ENCODE results near the gene ATXN1.

ATXN1 gene

DNA sequence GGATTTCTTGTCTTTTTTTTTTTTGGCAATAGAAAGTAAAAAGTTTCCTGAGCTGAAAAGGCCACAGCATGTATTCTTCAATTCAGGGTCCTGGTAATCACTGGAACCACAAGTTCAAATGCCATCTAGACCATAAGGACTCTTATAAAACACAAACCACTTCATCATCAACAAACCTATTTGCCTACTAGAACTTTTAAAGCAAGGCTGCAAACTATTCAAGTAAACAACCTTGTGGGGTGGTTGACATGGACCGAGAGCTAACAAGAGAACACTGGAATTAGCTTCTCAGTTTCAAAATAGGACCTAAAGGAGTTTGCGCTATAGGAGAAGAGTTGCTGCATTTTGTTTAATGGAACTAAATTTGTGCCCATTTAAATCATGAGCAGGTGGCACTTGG lies 215.9 kb downstream of the ATXN1 start:
- Histone ChIP-seq H3K4me2 (ENCODE audit: low read length) (no peak overlapping the region), H3F3A (ENCODE audit: control insufficient read depth, insufficient read depth) (no peaks in the 10 kb centered on the region), H3K27ac (ENCODE audit: low read depth, low read length) (no peak overlapping the region), H3K27me3 (ENCODE audit: control insufficient read depth, low read length) (no peaks in the 10 kb centered on the region), H3K4me3 (ENCODE audit: low read length) (no peak overlapping the region), H3K4me1 (ENCODE audit: control insufficient read depth, low read length) (no peaks in the 10 kb centered on the region), H3K9me3 (ENCODE audit: control insufficient read depth, insufficient read depth, low read length) (no peaks in the 10 kb centered on the region), H3K9me2 (replicated peaks; ENCODE audit: control insufficient read depth, low read length) (no peaks in the 10 kb centered on the region), H3K36me3 (ENCODE audit: control insufficient read depth, low read length) (no peaks in the 10 kb centered on the region), H3K79me2 (ENCODE audit: control insufficient read depth, low read length) (no peaks in the 10 kb centered on the region), H4K20me1 (ENCODE audit: control insufficient read depth, insufficient read depth, low read depth, low read length) (no peaks in the 10 kb centered on the region)
- no peak for TF ChIP-seq EZH2phosphoT487 (IDR thresholded peaks at IDR 0.05; ENCODE audit: borderline replicate concordance, low read length)
- TF ChIP-seq, protein P1, sequence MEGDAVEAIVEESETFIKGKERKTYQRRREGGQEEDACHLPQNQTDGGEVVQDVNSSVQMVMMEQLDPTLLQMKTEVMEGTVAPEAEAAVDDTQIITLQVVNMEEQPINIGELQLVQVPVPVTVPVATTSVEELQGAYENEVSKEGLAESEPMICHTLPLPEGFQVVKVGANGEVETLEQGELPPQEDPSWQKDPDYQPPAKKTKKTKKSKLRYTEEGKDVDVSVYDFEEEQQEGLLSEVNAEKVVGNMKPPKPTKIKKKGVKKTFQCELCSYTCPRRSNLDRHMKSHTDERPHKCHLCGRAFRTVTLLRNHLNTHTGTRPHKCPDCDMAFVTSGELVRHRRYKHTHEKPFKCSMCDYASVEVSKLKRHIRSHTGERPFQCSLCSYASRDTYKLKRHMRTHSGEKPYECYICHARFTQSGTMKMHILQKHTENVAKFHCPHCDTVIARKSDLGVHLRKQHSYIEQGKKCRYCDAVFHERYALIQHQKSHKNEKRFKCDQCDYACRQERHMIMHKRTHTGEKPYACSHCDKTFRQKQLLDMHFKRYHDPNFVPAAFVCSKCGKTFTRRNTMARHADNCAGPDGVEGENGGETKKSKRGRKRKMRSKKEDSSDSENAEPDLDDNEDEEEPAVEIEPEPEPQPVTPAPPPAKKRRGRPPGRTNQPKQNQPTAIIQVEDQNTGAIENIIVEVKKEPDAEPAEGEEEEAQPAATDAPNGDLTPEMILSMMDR (IDR thresholded peaks at IDR 0.05; ENCODE audit: low read depth, low read length, poor library complexity, severe bottlenecking) = no peak

DNA sequence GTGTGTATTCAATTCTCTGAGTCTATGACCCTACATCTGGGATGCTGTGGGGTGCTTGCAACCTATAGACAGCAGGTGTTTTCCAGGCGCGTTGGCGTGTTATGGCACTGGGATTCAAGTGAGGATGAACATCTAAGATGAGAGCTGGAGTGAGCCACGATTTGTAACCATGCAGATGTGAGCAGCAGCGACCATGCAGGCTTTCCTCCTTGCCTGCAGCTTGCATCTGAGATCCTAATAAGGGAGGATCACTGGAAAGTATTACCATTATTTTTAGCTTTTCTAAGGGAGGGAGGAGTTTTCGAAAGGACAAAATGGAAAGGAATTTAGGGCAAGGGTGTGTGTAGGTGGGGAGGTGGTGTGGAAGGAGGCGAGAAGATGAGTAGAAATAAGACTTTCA lies 216.7 kb downstream of the ATXN1 start:
- Histone ChIP-seq H3K27ac (ENCODE audit: low read depth, low read length) (no peak overlapping the region), H3K4me1 (ENCODE audit: control insufficient read depth, low read length) (no peaks in the 10 kb centered on the region), H3F3A (ENCODE audit: control insufficient read depth, insufficient read depth) (no peaks in the 10 kb centered on the region), H3K4me2 (ENCODE audit: low read length) (no peak overlapping the region), H3K36me3 (ENCODE audit: control insufficient read depth, low read length) (no peaks in the 10 kb centered on the region), H3K9me3 (ENCODE audit: control insufficient read depth, insufficient read depth, low read length) (no peaks in the 10 kb centered on the region), H3K4me3 (ENCODE audit: low read length) (no peak overlapping the region), H3K9me2 (replicated peaks; ENCODE audit: control insufficient read depth, low read length) (no peaks in the 10 kb centered on the region), H4K20me1 (ENCODE audit: control insufficient read depth, insufficient read depth, low read depth, low read length) (no peaks in the 10 kb centered on the region), H3K79me2 (ENCODE audit: control insufficient read depth, low read length) (no peaks in the 10 kb centered on the region), H3K27me3 (ENCODE audit: control insufficient read depth, low read length) (no peaks in the 10 kb centered on the region)
- TF ChIP-seq, protein P1 (IDR thresholded peaks at IDR 0.05; ENCODE audit: low read depth, low read length, poor library complexity, severe bottlenecking) = no peak
- TF ChIP-seq EZH2phosphoT487 (IDR thresholded peaks at IDR 0.05; ENCODE audit: borderline replicate concordance, low read length) = no peak

DNA sequence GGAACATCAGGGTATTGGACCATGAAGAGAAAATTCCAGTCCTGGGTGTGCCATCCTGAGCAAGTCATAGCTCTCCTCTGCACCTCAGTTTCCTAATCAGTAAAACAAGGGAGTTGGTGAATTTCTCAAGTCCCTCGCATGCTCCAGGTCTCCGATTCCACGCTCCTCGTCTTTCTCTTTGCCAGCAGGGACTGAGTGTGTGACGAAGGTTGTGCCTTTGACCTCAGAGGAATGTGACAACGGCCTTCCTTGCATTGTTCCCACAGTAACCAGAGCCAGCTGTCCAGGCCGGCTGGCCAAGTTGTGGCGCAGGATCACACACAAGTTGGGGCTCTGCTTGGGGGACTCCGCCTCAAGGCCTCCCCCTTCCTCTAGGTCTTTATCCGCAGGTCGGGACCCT lies 217.3 kb downstream of the ATXN1 start:
- Histone ChIP-seq H3F3A (ENCODE audit: control insufficient read depth, insufficient read depth) (no peaks in the 10 kb centered on the region), H3K4me1 (ENCODE audit: control insufficient read depth, low read length) (no peaks in the 10 kb centered on the region), H4K20me1 (ENCODE audit: control insufficient read depth, insufficient read depth, low read depth, low read length) (no peaks in the 10 kb centered on the region), H3K4me3 (ENCODE audit: low read length) (no peak overlapping the region), H3K27me3 (ENCODE audit: control insufficient read depth, low read length) (no peaks in the 10 kb centered on the region), H3K27ac (ENCODE audit: low read depth, low read length) (no peak overlapping the region), H3K79me2 (ENCODE audit: control insufficient read depth, low read length) (no peaks in the 10 kb centered on the region), H3K36me3 (ENCODE audit: control insufficient read depth, low read length) (no peaks in the 10 kb centered on the region), H3K4me2 (ENCODE audit: low read length) (no peak overlapping the region), H3K9me2 (replicated peaks; ENCODE audit: control insufficient read depth, low read length) (no peaks in the 10 kb centered on the region), H3K9me3 (ENCODE audit: control insufficient read depth, insufficient read depth, low read length) (no peaks in the 10 kb centered on the region)
- TF ChIP-seq EZH2phosphoT487 (IDR thresholded peaks at IDR 0.05; ENCODE audit: borderline replicate concordance, low read length) = no peak
- TF ChIP-seq, protein P1 (IDR thresholded peaks at IDR 0.05; ENCODE audit: low read depth, low read length, poor library complexity, severe bottlenecking) = no peak

DNA sequence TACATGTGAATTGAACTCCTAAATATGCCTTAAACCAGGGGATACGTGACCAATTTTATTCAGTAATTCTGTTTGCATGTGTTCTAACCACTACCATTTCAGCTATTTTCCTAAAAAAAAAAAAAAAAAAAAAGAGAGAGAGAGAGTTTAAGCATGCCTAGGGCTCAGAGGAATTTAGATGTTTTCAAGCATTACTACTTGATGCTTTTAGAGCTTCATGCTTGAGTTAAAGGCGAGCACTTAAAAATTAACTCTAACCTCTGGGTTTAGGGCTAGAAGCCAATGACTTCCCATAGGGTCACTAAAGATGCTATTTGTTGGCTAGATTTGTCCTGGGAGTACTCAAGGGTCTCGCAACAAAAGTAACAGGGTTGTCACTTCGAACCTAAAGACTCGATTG lies 217.7 kb downstream of the ATXN1 start:
- H3K4me1 ChIP-seq (ENCODE audit: control insufficient read depth, low read length) = no peaks in the 10 kb centered on the region
- H3K27ac ChIP-seq (ENCODE audit: low read depth, low read length) = no peak overlapping the region
- H3K36me3 ChIP-seq (ENCODE audit: control insufficient read depth, low read length) = no peaks in the 10 kb centered on the region
- no peaks in the 10 kb centered on the region for H4K20me1 ChIP-seq (ENCODE audit: control insufficient read depth, insufficient read depth, low read depth, low read length)
- no peaks in the 10 kb centered on the region for H3K27me3 ChIP-seq (ENCODE audit: control insufficient read depth, low read length)
- no peak overlapping the region for H3K4me2 ChIP-seq (ENCODE audit: low read length)
- H3K4me3 ChIP-seq (ENCODE audit: low read length) = no peak overlapping the region
- TF ChIP-seq, protein P1 (IDR thresholded peaks at IDR 0.05; ENCODE audit: low read depth, low read length, poor library complexity, severe bottlenecking) = no peak
- TF ChIP-seq EZH2phosphoT487 (IDR thresholded peaks at IDR 0.05; ENCODE audit: borderline replicate concordance, low read length) = no peak
- H3K9me3 ChIP-seq (ENCODE audit: control insufficient read depth, insufficient read depth, low read length) = no peaks in the 10 kb centered on the region
- H3K9me2 ChIP-seq (replicated peaks; ENCODE audit: control insufficient read depth, low read length) = no peaks in the 10 kb centered on the region
- no peaks in the 10 kb centered on the region for H3F3A ChIP-seq (ENCODE audit: control insufficient read depth, insufficient read depth)
- no peaks in the 10 kb centered on the region for H3K79me2 ChIP-seq (ENCODE audit: control insufficient read depth, low read length)
